Skin of body (tissue), 2 donors: Measurements from ENCODE around the gene SLX4IP. TPM values are rescaled to one million over a fixed set of nuclear protein-coding genes. Genes with fewer than 3 reads are reported as not detected.
A peak's percentile ranks its signal among the peaks of the same experiment; 100 is the strongest.

Experiments
- DNase-seq: peaks from one replicate; lab custom pipeline; 2025; lab: John Stamatoyannopoulos, UW
- total RNA-seq: library from RNA; depleted of rRNA; stranded (reverse); fragments of >200 nt; gene quantifications from one replicate; pipeline ENCODE4 v1.2.3, GENCODE V29; 2014

The SLX4IP gene
- total RNA-seq, 1 donor from 2014 or later: 6.8 TPM

- DNase-seq: no peak
Observed at GRCh38 chr20:10520528-10520927, 85.4 kb downstream of the SLX4IP start.

DNA sequence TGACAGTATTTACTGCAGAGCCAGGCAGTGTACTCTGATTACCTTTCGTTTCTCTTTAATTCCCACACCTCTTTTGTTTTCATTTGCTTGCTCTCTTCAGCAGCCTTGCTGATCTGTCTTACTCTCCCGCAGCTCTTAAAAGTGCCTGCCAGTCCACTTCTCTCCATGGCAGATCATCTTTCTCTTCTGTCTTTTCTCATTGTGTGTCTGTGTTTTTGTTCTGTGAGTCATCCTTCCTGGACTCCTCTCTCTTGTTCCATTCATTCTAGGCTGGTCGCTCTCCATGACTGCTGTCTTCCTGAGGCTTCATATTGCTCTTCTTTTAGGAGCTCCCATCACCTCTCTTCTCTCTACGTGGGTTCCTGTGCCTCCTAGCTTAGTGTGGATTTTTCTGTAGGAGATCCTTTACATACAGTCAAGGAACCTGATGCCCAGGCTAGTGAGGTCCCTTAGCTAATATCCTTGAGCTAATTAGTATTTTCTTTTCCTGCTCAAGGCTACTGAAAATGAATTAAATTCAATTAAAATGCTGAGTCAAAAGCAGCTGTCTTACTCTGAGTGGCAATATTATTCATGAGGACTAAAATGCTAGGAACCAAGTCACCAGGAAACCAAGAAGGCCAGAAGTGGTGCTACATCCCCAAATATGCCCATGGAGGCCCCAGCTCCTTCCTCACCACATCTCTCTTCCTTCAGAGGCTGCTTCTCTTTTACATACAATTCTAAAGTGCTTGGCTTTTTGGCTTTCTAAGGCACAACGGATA lies 86.1 kb downstream of the SLX4IP start:
- peak; percentile 11 for DNase-seq

GRCh38 chr20:10521836-10522235 lies 86.7 kb downstream of the SLX4IP start:
- no peak for DNase-seq

- DNase-seq: no peak
Observed at GRCh38 chr20:10522328-10522727, 87.2 kb downstream of the SLX4IP start.

DNA sequence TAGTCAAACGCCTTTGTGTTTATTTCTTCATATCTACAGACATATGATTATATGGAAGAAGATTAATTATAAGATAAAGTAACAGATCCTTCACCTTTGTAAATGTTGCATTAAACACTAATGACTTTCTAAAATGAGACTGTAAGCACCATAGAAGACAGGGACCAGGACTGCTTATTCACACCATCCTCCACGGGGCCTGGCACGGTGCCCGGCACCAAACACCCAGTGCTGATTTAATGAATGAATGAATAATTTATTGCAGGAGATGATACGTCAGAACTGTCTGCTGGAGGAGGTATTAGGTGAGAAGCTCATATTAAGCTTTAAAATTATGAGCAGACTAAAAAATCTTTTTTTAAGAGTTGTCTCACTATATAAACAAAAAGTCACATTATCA lies 88.3 kb downstream of the SLX4IP start:
- no peak for DNase-seq

- no peak for DNase-seq
Observed at GRCh38 chr20:10524034-10524476, 89.0 kb downstream of the SLX4IP start.

GRCh38 chr20:10524643-10525042 lies 89.5 kb downstream of the SLX4IP start:
- DNase-seq: no peak

DNA sequence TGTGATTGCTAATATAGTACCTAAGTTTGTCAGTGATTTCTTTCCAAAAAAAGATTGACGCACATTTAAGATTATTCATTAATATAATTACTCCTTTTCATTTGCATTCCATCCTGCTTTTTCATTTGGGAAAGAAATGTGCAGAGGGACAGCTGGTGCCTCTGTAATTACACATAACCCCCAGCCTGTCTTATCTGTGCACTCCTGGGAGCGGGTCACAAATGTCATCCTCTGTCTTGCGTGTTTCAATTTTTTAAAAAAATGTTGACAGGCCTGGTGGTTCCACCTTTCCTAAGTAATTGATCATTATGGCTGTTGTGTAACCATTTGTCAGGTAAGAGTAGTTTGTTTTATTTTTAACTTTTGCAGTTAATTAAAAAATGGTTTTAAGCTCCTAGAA lies 92.7 kb downstream of the SLX4IP start:
- DNase-seq: no peak

- no peak for DNase-seq
Observed at GRCh38 chr20:10530883-10531282, 95.8 kb downstream of the SLX4IP start.

- DNase-seq: no peak
Observed at GRCh38 chr20:10531848-10532247, 96.7 kb downstream of the SLX4IP start.

DNA sequence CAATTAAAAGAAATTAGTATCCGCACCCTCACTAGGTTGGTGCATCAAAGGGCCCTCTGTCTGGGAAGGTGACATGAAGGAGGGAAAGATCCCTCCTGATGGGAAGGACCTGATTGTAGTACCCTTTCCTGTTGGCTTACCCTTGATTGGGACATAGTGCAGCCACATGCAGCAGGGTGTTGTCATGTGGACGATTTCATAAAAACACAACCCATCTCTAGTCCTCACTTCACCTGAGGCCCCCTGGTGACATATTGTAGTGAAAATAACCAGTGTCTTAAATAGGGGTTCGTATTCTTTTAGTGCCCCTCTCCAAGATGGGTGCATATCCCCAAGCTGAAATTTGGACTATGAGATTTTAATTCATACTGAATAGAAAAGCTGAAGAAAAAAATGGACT lies 97.3 kb downstream of the SLX4IP start:
- DNase-seq: no peak

- DNase-seq: peak; percentile 40
Observed at GRCh38 chr20:10536531-10536930, 101.4 kb downstream of the SLX4IP start.

- no peak for DNase-seq
Observed at GRCh38 chr20:10537850-10538480, 102.9 kb downstream of the SLX4IP start.

DNA sequence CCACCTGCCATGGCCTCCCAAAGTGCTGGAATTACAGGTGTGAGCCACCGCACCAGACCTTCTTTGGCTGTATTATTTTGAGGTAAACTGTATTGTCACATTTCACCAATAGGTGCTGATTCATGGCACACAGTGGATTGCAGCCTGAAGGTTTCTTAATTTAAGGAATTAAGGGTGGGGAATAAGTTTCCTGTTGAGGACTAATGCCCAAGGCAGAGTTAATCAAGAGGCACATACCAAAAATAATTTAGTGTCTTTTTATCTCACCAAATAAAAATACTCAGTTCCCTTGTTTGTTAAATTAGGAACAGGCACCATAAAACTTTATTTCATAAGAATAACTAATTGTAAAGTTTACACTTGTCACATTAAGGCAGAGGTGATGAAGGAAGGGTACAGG lies 103.7 kb downstream of the SLX4IP start:
- DNase-seq: no peak

GRCh38 chr20:10539818-10540553 lies 104.9 kb downstream of the SLX4IP start:
- no peak for DNase-seq

- peak; percentile 26 for DNase-seq
Observed at GRCh38 chr20:10540636-10541493, 105.8 kb downstream of the SLX4IP start.

DNA sequence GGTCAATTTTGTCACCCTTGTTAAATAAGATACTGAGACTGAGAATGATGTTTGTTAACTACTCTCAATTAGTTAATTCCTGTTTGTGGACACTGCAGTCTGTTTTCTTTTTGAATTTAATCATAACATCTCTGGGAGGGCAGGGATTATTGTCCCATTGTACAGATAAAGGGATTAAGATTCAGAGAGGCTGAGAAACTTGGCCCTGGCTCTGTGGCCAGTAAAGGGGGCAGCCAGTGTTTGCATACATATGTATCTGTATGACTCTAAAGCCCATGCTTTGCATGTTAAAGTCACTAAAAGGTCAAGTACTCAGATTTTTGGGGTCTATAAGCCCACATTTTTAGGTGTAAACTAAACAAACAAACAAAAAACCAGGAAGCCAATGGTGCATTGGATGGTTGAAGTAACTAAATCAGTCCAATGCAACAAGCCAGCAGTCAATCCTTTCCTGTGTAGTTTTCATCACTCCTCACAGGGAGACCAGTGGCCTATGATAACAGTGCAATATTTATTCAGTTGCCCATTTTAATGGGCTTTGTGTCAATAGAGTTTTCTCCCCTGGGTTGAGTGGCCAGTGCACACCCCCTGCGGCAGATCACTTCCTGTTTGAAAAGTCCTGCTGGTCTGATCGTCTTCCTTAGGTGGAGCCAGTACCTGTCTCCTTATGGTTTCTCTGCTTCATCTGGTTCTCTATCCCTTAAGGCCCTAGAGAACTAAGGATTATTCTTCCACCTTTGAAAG lies 106.7 kb downstream of the SLX4IP start:
- DNase-seq: no peak

DNA sequence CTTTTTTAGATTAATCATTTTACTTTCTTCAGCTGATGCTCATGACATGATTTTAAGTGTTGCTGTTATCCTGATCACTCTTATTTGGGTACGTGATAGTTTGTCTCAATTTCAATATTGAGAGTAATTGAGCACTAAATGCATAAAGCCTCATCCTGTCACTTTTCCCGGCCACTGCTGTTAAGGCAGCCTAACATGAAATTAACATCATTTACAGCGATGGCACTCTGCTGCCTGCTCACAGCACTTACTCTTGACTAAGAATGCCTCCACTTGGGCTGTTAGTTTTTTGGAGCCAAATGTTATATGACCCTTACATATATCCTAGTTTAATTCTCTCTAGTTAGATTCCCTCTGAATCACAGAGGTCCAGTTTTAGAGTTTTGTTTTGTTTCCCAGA lies 107.3 kb downstream of the SLX4IP start:
- DNase-seq: no peak

DNA sequence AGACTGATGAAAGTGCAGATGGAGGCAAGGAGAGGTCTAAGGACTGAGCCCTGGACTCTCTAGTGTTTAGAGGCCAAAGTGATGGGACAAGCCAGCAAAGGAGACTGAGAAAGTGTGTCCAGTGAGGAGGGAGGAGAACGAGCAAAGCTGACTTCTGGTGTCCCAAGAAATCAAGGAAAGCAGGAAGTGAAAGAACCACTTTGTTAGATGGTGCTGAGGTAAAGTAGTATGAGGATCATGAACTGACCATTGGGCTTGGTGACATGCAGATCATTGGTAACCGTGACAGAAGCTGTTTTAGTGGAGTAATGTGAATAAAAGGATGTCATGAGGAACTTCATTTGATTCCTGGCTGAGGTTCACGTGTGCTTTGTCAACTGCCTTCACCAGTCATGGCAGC lies 108.4 kb downstream of the SLX4IP start:
- DNase-seq: no peak

DNA sequence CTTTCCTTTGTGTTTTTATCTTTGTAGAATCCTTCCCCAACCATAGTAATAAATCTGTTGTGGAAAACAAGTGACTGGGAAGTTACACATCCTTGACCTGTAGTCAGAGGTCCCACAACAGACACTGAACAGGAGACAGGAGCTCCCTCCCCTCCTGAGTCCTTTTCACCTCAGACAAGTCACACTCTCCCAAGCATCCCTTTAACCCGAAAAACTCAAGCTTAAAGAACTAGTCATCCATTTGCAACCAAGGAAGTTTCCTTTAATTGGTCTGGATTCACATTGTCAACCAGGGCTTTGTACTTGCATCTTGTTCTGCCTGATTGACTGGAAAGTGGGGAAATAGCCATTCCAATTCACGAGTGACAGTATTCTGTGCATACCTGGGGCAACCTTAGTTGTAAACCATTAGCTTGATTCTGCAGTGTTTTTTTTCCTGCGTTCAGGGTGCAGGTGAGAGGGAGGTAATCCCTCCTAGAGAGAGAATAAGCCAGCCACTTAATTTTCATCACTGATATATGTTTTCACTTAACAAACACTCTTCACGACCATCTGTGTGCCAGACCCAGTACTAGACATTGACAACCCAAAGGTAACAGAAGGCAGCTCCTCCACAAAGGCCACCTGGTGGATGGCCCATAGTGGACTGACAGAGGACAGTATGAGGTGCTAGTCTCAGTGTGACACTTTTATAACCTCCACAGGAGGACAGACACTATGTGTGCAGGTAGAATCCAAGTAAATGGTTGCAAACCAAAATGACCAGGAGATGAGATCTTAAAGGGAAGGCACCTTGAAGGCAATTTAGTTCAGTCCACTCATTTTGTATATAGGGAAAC lies 112.4 kb downstream of the SLX4IP start:
- DNase-seq: no peak
